OCI-LY7 (cell line): ENCODE data around the gene KDSR. TPM values are rescaled to one million over a fixed set of nuclear protein-coding genes. Genes with fewer than 3 reads are reported as not detected.

Experiments
- BruUV-seq: library from RNA; stranded (reverse); fragments of 400-500 nt; replicated peaks from 2 replicates; lab custom pipeline; 2021; lab: Mats Ljungman, UMichigan
- CTCF ChIA-PET: fragments of 300-600 bp; sonication (Branson Sonifier 250); formaldehyde crosslinking; loops from one replicate; lab custom pipeline; 2022; ENCODE audit warnings: antibody characterized with exemption; ENCODE audit not compliant: unreplicated experiment; lab: Charles Lee
- POLR2A ChIA-PET: fragments of 300-600 bp; sonication (Branson Sonifier 250); formaldehyde crosslinking; loops from one replicate; lab custom pipeline; 2022; ENCODE audit warnings: antibody characterized with exemption; lab: Charles Lee
- DNase-seq: peaks from one replicate; pipeline ENCODE4 v3.0.0-alpha.2; 2015; ENCODE audit warnings: low spot score
- H2AFZ ChIP-seq: fragments of 200-600 bp; sonication (generic), shearing (Covaris generic); 2 replicates; pipeline ENCODE4 v1.6.1; 2014; ENCODE audit warnings: mild to moderate bottlenecking, antibody characterized with exemption, low read length, moderate library complexity
- H3K27ac ChIP-seq: fragments of 200-600 bp; sonication (generic); 2 replicates; pipeline ENCODE4 v1.5.1; 2014; ENCODE audit warnings: mixed run types, low read depth, mild to moderate bottlenecking, moderate library complexity, low read length, inconsistent platforms; ENCODE audit not compliant: poor library complexity, severe bottlenecking
- H3K36me3 ChIP-seq: fragments of 200-600 bp; sonication (generic); 2 replicates; pipeline ENCODE4 v1.6.1; 2014; ENCODE audit warnings: mild to moderate bottlenecking, antibody characterized with exemption, low read length, moderate library complexity, mixed read lengths; ENCODE audit not compliant: insufficient read depth
- H3K4me1 ChIP-seq: fragments of 200-600 bp; sonication (generic); 2 replicates; pipeline ENCODE4 v1.5.1; 2014; ENCODE audit warnings: mild to moderate bottlenecking, low read length; ENCODE audit not compliant: insufficient read depth, poor library complexity, severe bottlenecking
- H3K4me2 ChIP-seq: fragments of 200-600 bp; sonication (generic); 2 replicates; pipeline ENCODE4 v1.6.1; 2014; ENCODE audit warnings: mild to moderate bottlenecking, low read length
- H3K4me3 ChIP-seq: fragments of 200-600 bp; sonication (generic); 2 replicates; pipeline ENCODE4 v1.5.1; 2014; ENCODE audit warnings: mild to moderate bottlenecking, low read depth, low read length; ENCODE audit not compliant: poor library complexity, severe bottlenecking
- H3K79me2 ChIP-seq: fragments of 200-600 bp; sonication (generic); 2 replicates; pipeline ENCODE4 v1.6.1; 2016; ENCODE audit warnings: low read depth, mild to moderate bottlenecking, low read length, moderate library complexity, mixed read lengths; ENCODE audit not compliant: insufficient read depth
- H3K9me2 ChIP-seq: fragments of 200-600 bp; sonication (generic); 2 replicates; pipeline ENCODE4 v1.6.1; 2016; ENCODE audit warnings: mild to moderate bottlenecking, low read length, mixed read lengths; ENCODE audit not compliant: insufficient read depth
- H3K9me3 ChIP-seq: fragments of 200-600 bp; sonication (generic); 2 replicates; pipeline ENCODE4 v1.6.1; 2014; ENCODE audit warnings: mild to moderate bottlenecking, mixed run types, low read length, mixed read lengths
- H4K20me1 ChIP-seq: fragments of 200-600 bp; sonication (generic); 2 replicates; pipeline ENCODE4 v1.6.1; 2014; ENCODE audit warnings: mild to moderate bottlenecking, antibody characterized with exemption, low read length, moderate library complexity, mixed read lengths; ENCODE audit not compliant: insufficient read depth
- EZH2phosphoT487 ChIP-seq: fragments of 200-600 bp; sonication (generic); IDR thresholded peaks from 2 replicates; pipeline ENCODE4 v1.6.1; 2018; ENCODE audit warnings: low read depth, borderline replicate concordance, mild to moderate bottlenecking, mixed run types, antibody characterized with exemption, low read length, moderate library complexity, mixed read lengths
- intact Hi-C: fragments of 100-400 bp; cut with micrococcal nuclease; formaldehyde crosslinking; loops from one replicate; pipeline ENCODE4 v1.10.0; 2022; ENCODE audit not compliant: unreplicated experiment
- total RNA-seq, 2 experiments: library from RNA; depleted of rRNA in 1 of 2; stranded (reverse); fragments of >200 nt in 1 of 2; shearing (Covaris generic) in 1 of 2; gene quantifications; 2 replicates each; pipeline ENCODE4 v1.2.3, GENCODE V29; 2014 to 2022
- TF ChIP-seq, protein P1 (sequence below): fragments of 200-600 bp; sonication (generic); conservative IDR thresholded peaks from 2 replicates; pipeline ENCODE4 v1.5.1; 2014; ENCODE audit warnings: mild to moderate bottlenecking, antibody characterized with exemption, low read length, moderate library complexity, mixed read lengths

KDSR gene
- total RNA-seq, 2 experiments from 2014 or later = 6.5 to 13.4 TPM

DNA sequence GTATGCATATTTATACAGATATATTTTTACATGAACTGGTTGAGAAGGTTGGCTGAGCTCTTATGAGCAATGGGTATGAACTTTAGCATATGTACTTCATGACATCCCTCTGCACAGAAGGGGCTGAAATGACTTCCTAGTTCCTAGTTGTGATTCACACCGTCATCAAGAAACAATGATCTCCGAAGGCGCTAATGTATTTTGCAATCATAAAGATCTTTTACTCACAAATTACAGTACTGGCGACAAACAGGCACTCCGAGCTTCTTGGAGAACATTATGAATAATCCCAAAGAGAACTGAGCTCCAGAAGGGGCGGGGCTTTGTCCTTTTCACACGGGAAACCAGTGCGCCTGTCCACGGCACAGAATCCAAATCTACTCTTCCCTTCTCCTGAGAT, 65.6 kb downstream of the KDSR start:
- H3K79me2 ChIP-seq = no peaks in the 10 kb centered on the region
- CTCF ChIA-PET = no interaction called here

DNA sequence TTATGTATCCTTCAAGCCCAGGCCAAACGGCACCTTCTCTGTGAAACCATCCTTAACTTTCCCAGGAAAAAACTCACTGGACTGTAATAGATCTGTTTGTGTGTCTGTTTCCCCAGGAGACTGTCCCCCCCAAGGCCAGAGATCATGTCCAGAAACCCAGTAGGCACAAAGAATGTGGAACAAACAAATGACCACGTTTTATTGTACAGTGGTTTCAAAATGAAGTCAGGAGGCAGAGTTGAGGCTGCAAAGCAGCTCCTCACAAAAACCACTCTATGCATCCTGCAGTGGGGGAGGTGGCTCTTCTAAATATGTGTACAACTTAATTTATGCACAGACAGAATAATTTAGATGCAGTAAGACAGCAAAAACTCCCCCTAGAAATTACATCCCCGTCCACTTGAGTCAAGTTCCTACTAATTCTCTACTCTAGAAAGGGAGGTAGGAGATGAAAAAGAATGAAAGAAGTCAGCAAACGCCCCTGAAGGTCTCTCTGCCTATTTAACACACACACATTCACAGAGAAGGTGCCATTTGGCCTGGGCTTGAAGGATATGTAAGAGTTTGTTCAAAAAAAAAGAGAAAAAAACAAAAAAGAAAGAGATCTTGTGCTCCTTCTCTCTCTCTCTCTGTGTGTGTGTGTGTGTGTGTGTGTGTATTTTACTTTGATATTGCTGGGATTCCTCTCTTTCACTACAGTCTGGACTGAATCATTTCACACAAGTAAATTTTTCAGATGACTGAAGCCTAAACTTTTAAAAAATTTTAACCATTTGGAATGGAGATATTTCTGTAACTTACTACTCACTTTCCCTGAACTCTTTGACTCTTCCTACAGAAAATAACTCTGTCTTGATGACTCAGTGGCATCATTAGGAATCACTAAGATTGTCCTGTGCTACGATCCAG, 66.9 kb downstream of the KDSR start:
- Histone ChIP-seq H3K9me2 (no peaks in the 10 kb centered on the region), H4K20me1 (no peaks in the 10 kb centered on the region), H2AFZ (no peak overlapping the region), H3K79me2 (no peaks in the 10 kb centered on the region), H3K9me3 (no peaks in the 10 kb centered on the region), H3K36me3 (no peaks in the 10 kb centered on the region), H3K4me3 (no peak overlapping the region), H3K27ac (no peak overlapping the region), H3K4me1 (no peaks in the 10 kb centered on the region), H3K4me2 (no peak overlapping the region)
- POLR2A ChIA-PET = no interaction called here
- intact Hi-C loops = no loop called here
- DNase-seq = no peak
- CTCF ChIA-PET = no interaction called here
- no TSS peak for BruUV-seq
- no peak for TF ChIP-seq EZH2phosphoT487
- TF ChIP-seq, protein P1, sequence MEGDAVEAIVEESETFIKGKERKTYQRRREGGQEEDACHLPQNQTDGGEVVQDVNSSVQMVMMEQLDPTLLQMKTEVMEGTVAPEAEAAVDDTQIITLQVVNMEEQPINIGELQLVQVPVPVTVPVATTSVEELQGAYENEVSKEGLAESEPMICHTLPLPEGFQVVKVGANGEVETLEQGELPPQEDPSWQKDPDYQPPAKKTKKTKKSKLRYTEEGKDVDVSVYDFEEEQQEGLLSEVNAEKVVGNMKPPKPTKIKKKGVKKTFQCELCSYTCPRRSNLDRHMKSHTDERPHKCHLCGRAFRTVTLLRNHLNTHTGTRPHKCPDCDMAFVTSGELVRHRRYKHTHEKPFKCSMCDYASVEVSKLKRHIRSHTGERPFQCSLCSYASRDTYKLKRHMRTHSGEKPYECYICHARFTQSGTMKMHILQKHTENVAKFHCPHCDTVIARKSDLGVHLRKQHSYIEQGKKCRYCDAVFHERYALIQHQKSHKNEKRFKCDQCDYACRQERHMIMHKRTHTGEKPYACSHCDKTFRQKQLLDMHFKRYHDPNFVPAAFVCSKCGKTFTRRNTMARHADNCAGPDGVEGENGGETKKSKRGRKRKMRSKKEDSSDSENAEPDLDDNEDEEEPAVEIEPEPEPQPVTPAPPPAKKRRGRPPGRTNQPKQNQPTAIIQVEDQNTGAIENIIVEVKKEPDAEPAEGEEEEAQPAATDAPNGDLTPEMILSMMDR = no peak

More for the DNA sequence above, 65.6 kb downstream of the KDSR start:
- TF ChIP-seq EZH2phosphoT487 = no peak
- TF ChIP-seq, protein P1 = no peak
- Histone ChIP-seq H4K20me1 (no peaks in the 10 kb centered on the region), H3K4me2 (no peak overlapping the region), H2AFZ (no peak overlapping the region), H3K4me1 (no peaks in the 10 kb centered on the region), H3K9me2 (no peaks in the 10 kb centered on the region), H3K27ac (no peak overlapping the region), H3K36me3 (no peaks in the 10 kb centered on the region), H3K9me3 (no peaks in the 10 kb centered on the region), H3K4me3 (no peak overlapping the region)
- intact Hi-C loops = no loop called here
- DNase-seq = no peak
- BruUV-seq = no TSS peak
- POLR2A ChIA-PET = interaction anchor here (0.5 to 0.7 kb wide), 3 partner anchors 122 to 1695 kb away, joined by 3 to 7 read pairs (median 5); no protein-coding TSS in a partner anchor
